AG10803 (cell line): ENCODE data around the gene CAMSAP1.

Experiments used
- DNase-seq: peaks from one replicate; pipeline ENCODE4 v3.0.0; 2010; ENCODE audit warnings: low read depth
- H3K4me3 ChIP-seq: 2 replicates; pipeline ENCODE4 v1.5.1; 2011; ENCODE audit warnings: mild to moderate bottlenecking, low read length, control low read depth
- TF ChIP-seq, protein P1 (sequence below): conservative IDR thresholded peaks from 2 replicates; pipeline ENCODE4 v1.5.1; 2011; ENCODE audit warnings: mild to moderate bottlenecking, low read length, control low read depth, inconsistent platforms

The CAMSAP1 gene

DNA sequence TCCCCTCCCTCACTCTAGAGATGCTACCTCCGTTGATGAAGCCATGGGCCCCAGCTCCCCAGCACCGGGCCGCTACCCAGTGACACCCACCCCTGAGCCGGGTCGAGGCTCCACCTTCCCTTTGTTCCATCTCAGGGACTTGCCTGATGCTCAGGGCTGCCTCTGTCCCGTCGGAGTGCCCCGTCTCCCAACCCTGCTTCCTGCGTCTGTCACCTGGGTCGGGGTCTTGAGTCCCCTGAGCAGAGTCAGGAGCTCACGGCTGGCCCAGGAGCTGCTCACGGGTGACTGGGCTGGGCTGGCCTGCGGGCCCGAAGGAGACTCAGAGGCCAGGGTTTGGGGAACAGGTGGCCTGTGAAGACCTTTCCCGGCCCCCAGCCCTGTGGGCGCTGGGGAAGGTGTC is 120.0 kb downstream of the CAMSAP1 start:
- TF ChIP-seq, protein P1, sequence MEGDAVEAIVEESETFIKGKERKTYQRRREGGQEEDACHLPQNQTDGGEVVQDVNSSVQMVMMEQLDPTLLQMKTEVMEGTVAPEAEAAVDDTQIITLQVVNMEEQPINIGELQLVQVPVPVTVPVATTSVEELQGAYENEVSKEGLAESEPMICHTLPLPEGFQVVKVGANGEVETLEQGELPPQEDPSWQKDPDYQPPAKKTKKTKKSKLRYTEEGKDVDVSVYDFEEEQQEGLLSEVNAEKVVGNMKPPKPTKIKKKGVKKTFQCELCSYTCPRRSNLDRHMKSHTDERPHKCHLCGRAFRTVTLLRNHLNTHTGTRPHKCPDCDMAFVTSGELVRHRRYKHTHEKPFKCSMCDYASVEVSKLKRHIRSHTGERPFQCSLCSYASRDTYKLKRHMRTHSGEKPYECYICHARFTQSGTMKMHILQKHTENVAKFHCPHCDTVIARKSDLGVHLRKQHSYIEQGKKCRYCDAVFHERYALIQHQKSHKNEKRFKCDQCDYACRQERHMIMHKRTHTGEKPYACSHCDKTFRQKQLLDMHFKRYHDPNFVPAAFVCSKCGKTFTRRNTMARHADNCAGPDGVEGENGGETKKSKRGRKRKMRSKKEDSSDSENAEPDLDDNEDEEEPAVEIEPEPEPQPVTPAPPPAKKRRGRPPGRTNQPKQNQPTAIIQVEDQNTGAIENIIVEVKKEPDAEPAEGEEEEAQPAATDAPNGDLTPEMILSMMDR, result no peak
- DNase-seq, result no peak
- no peak overlapping the region for H3K4me3 ChIP-seq

DNA sequence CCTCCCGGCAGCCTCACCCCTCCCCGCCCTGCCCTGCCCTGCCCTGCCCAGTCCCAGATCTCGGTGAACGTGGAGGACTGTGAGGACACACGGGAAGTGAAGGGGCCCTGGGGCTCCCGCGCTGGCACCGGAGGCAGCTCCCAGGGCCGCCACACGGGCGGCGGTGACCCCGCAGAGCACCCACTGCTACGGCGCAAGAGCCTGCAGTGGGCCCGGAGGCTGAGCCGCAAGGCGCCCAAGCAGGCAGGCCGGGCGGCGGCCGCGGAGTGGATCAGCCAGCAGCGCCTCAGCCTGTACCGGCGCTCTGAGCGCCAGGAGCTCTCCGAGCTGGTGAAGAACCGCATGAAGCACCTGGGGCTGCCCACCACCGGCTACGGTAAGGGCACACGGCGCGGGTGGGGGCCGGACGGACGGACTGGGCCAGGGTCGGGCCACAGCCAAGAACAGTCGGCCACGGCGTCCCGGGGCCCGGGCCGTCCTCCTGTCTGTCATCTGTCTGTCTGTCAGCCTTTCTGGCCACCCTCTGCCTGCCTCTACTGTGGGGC is 121.1 kb downstream of the CAMSAP1 start:
- DNase-seq, result no peak
- TF ChIP-seq, protein P1, result no peak
- H3K4me3 ChIP-seq, result no peak overlapping the region

DNA sequence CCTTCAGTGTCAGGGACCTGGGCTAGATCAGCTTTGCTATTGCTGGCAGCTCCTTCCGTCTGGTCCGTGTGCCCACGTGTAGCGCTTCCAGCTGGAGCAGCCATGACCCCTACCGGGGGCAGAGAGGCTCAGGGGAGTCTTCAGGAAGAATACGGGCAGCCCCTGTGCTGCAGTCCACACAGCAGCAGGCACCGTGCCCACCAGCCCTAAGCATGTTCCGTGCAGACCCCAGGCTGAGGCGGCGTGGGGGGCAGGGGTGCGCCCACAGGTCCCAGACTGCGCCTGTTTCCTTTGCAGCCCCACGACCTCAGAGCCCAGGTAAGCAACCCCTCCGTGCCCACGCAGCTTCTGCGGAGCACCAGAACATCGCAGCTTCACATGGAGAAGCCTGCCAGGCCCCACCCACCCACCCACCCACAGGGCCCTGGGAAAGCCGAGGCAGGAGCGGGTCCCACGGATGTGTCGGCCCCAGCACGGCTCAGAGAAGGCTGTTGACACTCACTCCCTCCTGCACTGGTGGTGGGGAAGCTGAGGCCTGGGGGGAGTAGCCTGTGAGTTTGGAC is 122.3 kb downstream of the CAMSAP1 start:
- H3K4me3 ChIP-seq, result no peak overlapping the region
- DNase-seq, result no peak
- TF ChIP-seq, protein P1, result no peak

DNA sequence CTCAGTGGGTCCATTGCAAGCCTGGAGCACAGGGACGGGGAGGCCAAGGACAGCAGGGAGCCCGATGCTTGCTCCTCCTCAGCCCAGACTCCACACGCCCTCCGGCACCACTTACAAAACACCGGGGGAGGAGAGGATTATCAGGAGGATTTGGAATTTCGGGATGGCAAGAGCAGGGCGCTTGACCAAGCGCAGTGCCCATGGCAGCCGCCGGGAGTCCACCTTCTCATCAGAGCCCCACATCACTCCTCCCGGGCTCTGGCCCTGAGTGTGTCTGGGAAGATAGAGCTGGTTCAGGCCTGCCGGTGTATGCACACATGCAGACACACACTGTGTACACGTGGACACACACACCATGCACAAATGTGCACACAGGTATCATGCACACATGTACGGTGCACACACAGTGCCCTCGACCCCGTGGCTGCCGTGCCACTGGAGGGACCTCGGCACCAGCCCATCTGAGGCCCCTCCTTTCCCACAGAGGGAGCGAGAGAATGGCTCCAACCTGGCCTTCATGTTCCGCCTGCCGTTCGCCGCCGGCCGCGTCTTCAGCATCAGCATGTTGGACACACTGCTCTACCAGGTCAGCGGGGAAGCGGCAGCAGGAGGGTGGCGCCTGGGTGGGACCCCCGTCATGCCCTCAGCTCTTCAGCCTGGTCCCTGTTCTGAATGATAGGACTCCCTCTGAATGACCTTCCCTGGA is 123.7 kb downstream of the CAMSAP1 start:
- TF ChIP-seq, protein P1, result no peak
- H3K4me3 ChIP-seq, result no peak overlapping the region
- DNase-seq, result no peak

DNA sequence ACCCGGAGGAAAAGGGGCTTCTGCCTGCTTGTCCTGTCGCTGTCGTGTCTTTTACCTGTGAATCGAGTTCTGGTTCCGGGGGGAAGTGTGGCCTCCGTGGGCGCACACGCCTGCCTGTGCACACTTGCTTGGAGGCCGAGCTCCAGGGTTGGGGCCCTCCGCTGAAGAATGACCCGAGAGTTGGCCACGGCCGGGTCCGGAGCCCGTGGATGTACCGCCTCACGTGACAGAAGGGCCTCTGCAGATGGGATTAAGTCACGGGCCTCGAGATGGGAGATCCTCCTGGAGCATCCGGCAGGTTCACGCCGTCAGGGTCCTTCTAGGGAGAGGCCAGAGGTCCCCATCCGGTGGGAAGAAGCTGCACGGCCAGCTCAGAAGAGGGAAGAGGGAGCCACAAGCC is 124.4 kb downstream of the CAMSAP1 start:
- TF ChIP-seq, protein P1, result no peak

DNA sequence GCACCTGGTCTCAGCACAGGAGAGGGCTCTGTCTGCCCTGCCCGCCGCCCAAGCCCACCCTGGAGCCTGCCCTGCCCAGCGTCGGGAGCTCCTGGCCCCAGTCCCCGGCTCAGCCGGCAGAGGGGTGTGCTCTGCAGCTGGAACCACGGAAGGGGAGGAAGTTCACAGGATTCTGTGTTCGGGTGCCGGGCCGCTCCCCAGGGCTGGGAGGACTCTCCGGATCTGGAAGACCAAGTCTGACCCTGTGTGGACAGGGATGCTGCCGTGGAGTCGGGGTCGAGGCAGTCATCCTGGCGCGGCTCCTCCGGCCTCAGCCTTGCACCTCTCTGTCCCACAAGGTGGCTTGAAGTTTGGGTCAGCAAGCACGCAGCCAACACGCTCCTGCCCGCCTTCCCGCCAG is 126.7 kb downstream of the CAMSAP1 start:
- DNase-seq, result no peak
- TF ChIP-seq, protein P1, result no peak
- H3K4me3 ChIP-seq, result no peak overlapping the region

More for the DNA sequence above, 124.4 kb downstream of the CAMSAP1 start:
- no peak overlapping the region for H3K4me3 ChIP-seq
- no peak for DNase-seq

DNA sequence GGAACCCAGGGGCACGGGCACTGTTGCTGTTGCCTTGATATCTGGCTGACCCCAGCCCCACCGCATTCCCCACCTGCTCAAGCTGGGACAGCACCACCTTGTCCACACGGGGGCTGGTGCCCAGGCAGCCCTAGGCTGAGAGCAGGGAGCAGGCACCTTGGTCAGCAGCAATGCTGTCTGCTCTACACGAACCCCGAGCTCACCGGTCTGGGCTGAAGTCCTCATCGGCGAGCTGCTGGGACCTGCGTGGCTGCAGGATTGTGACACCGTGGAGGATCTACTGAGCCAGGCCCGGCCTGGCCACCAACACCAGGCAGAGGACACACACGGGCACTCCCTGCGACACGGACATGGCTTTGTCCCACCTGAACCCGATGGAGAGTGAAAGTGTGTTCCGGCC is 127.3 kb downstream of the CAMSAP1 start:
- TF ChIP-seq, protein P1, result no peak
- H3K4me3 ChIP-seq, result no peak overlapping the region
- DNase-seq, result no peak
